Endothelial cell of umbilical vein (primary cell): Measurements from ENCODE around the gene ESF1. TPM values are rescaled to one million over a fixed set of nuclear protein-coding genes. Genes with fewer than 3 reads are reported as not detected.

Source experiments
- BruUV-seq: library from RNA; stranded (reverse); fragments of 400-500 nt; replicated peaks from 2 replicates; lab custom pipeline; 2021; lab: Mats Ljungman, UMichigan
- CTCF ChIA-PET: fragments of 300-600, 350-600 bp; sonication (Branson Sonifier 250); formaldehyde crosslinking; loops from one replicate; lab custom pipeline; 2021; ENCODE audit warnings: antibody characterized with exemption, inconsistent platforms; lab: Charles Lee
- POLR2A ChIA-PET: fragments of 300-600, 350-600 bp; sonication (Branson Sonifier 250); formaldehyde crosslinking; loops from one replicate; lab custom pipeline; 2021; ENCODE audit warnings: antibody characterized with exemption, inconsistent platforms; lab: Charles Lee
- DNase-seq: peaks from one replicate; pipeline ENCODE4 v3.0.0-alpha.2; 2011; ENCODE audit warnings: low read depth, low spot score
- FAIRE-seq: peaks from 2 replicates; lab custom pipeline; 2011; peaks lifted over from hg19 to GRCh38; lab: Jason Lieb, UNC
- H2AFZ ChIP-seq: 2 replicates; pipeline ENCODE4 v1.6.0; 2012; ENCODE audit warnings: low read depth, low read length, control low read depth, inconsistent platforms
- H3K27ac ChIP-seq: 2 replicates; pipeline ENCODE4 v1.5.1; 2011; ENCODE audit warnings: low read depth, mild to moderate bottlenecking, control low read depth, low read length, moderate library complexity; ENCODE audit not compliant: insufficient read depth
- H3K27me3 ChIP-seq, 2 experiments: 2 replicates each; pipeline versions ENCODE4 v1.6.0 to v1.6.1; 2011; ENCODE audit warnings: low read length in 2 of 2, mixed read lengths in 1 of 2; ENCODE audit not compliant: control insufficient read depth in 2 of 2, insufficient read depth in 2 of 2
- H3K36me3 ChIP-seq, 2 experiments: 2 replicates in 1 of 2; 3 replicates in 1 of 2; pipeline ENCODE4 v1.5.1; 2011; ENCODE audit warnings: low read length in 2 of 2, mild to moderate bottlenecking in 1 of 2, moderate library complexity in 1 of 2; ENCODE audit not compliant: control insufficient read depth in 2 of 2, insufficient read depth in 2 of 2; ENCODE audit errors: extremely low read depth in 1 of 2
- H3K4me1 ChIP-seq: 3 replicates; pipeline ENCODE4 v1.5.1; 2011; ENCODE audit warnings: mild to moderate bottlenecking, low read length; ENCODE audit not compliant: control insufficient read depth, insufficient read depth; ENCODE audit errors: extremely low read depth
- H3K4me2 ChIP-seq: 2 replicates; pipeline ENCODE4 v1.6.1; 2011; ENCODE audit warnings: low read length, control low read depth, mixed read lengths; ENCODE audit not compliant: insufficient read depth
- H3K4me3 ChIP-seq, 3 experiments: fragments of 200-600 bp in 1 of 3; sonication (generic), shearing (Covaris generic) in 1 of 3; replicated peaks in 1 of 3; 2 replicates each; pipeline ENCODE4 v1.5.1; 2011 to 2016; ENCODE audit warnings: control low read depth in 3 of 3, low read length in 3 of 3, mild to moderate bottlenecking in 2 of 3, inconsistent platforms in 1 of 3, low read depth in 1 of 3, moderate library complexity in 1 of 3; ENCODE audit not compliant: insufficient read depth in 1 of 3
- H3K79me2 ChIP-seq: 2 replicates; pipeline ENCODE4 v1.6.0; 2012; ENCODE audit warnings: low read length, inconsistent platforms; ENCODE audit not compliant: control insufficient read depth, insufficient read depth
- H3K9ac ChIP-seq: replicated peaks from 2 replicates; pipeline ENCODE3; 2011; ENCODE audit warnings: low read length, control low read depth; ENCODE audit not compliant: insufficient read depth; ENCODE audit errors: extremely low read depth
- H3K9me1 ChIP-seq: replicated peaks from 3 replicates; pipeline ENCODE4 v1.6.0; 2011; ENCODE audit warnings: mild to moderate bottlenecking, low read length; ENCODE audit not compliant: control insufficient read depth, insufficient read depth; ENCODE audit errors: extremely low read depth
- H3K9me3 ChIP-seq: replicated peaks from 2 replicates; pipeline ENCODE4 v1.5.1; 2012; ENCODE audit warnings: low read length, inconsistent platforms; ENCODE audit not compliant: control insufficient read depth, insufficient read depth
- H4K20me1 ChIP-seq: replicated peaks from 2 replicates; pipeline ENCODE3; 2011; ENCODE audit warnings: mild to moderate bottlenecking, low read length; ENCODE audit not compliant: control insufficient read depth, insufficient read depth; ENCODE audit errors: extremely low read depth
- CTCF ChIP-seq, 2 donors: IDR thresholded peaks; 1 replicate in 1 of 2; 2 replicates in 1 of 2; pipeline ENCODE4 v1.5.1; 2011; ENCODE audit warnings: low read length in 2 of 2, mild to moderate bottlenecking in 2 of 2, moderate library complexity in 2 of 2, control low read depth in 1 of 2, inconsistent platforms in 1 of 2, low read depth in 1 of 2; ENCODE audit not compliant: insufficient read depth in 1 of 2; ENCODE audit errors: extremely low read depth in 1 of 2
- EZH2 ChIP-seq: IDR thresholded peaks from 2 replicates; pipeline ENCODE4 v1.6.1; 2012; ENCODE audit warnings: borderline replicate concordance, low read depth, mild to moderate bottlenecking, moderate library complexity, low read length, inconsistent platforms; ENCODE audit not compliant: severe bottlenecking
- FOS ChIP-seq: IDR thresholded peaks from 2 replicates; pipeline ENCODE4 v1.6.1; 2011; ENCODE audit warnings: mild to moderate bottlenecking, low read length, moderate library complexity, borderline replicate concordance; ENCODE audit not compliant: insufficient read depth
- GATA2 ChIP-seq: IDR thresholded peaks from 2 replicates; pipeline ENCODE4 v1.7.0; 2011; ENCODE audit warnings: low read depth, mild to moderate bottlenecking, moderate library complexity, mixed read lengths, low read length; ENCODE audit not compliant: insufficient read length, insufficient read depth
- JUN ChIP-seq: IDR thresholded peaks from 2 replicates; pipeline ENCODE4 v1.6.1; 2011; ENCODE audit warnings: borderline replicate concordance, low read depth; ENCODE audit not compliant: insufficient read length, insufficient read depth
- MAX ChIP-seq: IDR thresholded peaks from 2 replicates; pipeline ENCODE4 v1.6.1; 2011; ENCODE audit not compliant: insufficient read depth, insufficient read length
- MYC ChIP-seq: IDR thresholded peaks from one replicate; pipeline ENCODE4 v1.6.1; 2011; ENCODE audit warnings: mild to moderate bottlenecking, low read depth, low read length
- POLR2A ChIP-seq: IDR thresholded peaks from 2 replicates; pipeline ENCODE4 v1.6.1; 2012; ENCODE audit warnings: low read depth, mild to moderate bottlenecking, control low read depth, low read length
- POLR2AphosphoS5 ChIP-seq: IDR thresholded peaks from 2 replicates; pipeline ENCODE4 v1.6.1; 2012; ENCODE audit warnings: low read depth, mild to moderate bottlenecking, control low read depth, low read length, moderate library complexity; ENCODE audit not compliant: insufficient read depth
- dilution Hi-C: fragments of 300-500 bp; cut with MboI; formaldehyde crosslinking; loops from one replicate; pipeline ENCODE4 v1.15.0; 2019; ENCODE audit warnings: low sequenced_read_pairs; ENCODE audit not compliant: extremely low pct_ligation_motif_present
- intact Hi-C: fragments of 100-400 bp; cut with micrococcal nuclease; formaldehyde crosslinking; loops from one replicate; pipeline ENCODE4 v1.10.0; 2022
- polyA plus RNA-seq, 4 experiments: library from polyadenylated mRNA; depleted of rRNA in 3 of 4; stranded (reverse) in 3 of 4; unstranded in 1 of 4; fragments of >200 nt; gene quantifications; 2 replicates each; pipeline versions ENCODE4 v1.2.1 to v1.2.3, GENCODE V29; 2011 to 2012; ENCODE audit warnings: missing spikeins in 1 of 4
- total RNA-seq: library from RNA; stranded (reverse); gene quantifications from 2 replicates; pipeline ENCODE4 v1.2.3, GENCODE V29; 2021

ESF1 gene
- total and polyA plus RNA-seq, 2 donors (not counting 3 experiments of a cell fraction or from before 2014, with no cell fraction given) = 0.72 to 15.5 TPM

- FAIRE-seq (no peak), DNase-seq (no peak)
- no peak overlapping the region for H3K27ac ChIP-seq
- no peaks in the 10 kb centered on the region for H4K20me1 ChIP-seq
- CTCF ChIA-PET = no interaction called here
- H3K9ac ChIP-seq = no peak overlapping the region
- H2AFZ ChIP-seq = no peak overlapping the region
- TF ChIP-seq JUN (no peak), POLR2A (no peak), MAX (no peak), MYC (no peak), CTCF (IDR thresholded peaks at IDR 0.05; ENCODE audit: extremely low read depth in 1 of 2, insufficient read depth in 1 of 2, low read depth in 1 of 2, low read length in 2 of 2) (no peak), FOS (no peak), POLR2AphosphoS5 (no peak), EZH2 (no peak), GATA2 (no peak)
- POLR2A ChIA-PET = no interaction called here
- no peaks in the 10 kb centered on the region for H3K4me1 ChIP-seq
- no peak overlapping the region for H3K4me2 ChIP-seq
- H3K9me1 ChIP-seq = no peaks in the 10 kb centered on the region
- no peaks in the 10 kb centered on the region for H3K79me2 ChIP-seq
- peaks cover 2 to 4% of the 10 kb centered on the region in 2 experiments for H3K27me3 ChIP-seq
- H3K4me3 ChIP-seq = no peak overlapping the region
- BruUV-seq = no TSS peak
- no peaks in the 10 kb centered on the region for H3K36me3 ChIP-seq
- H3K9me3 ChIP-seq = no peaks in the 10 kb centered on the region
- dilution Hi-C loops = no loop called here
- intact Hi-C loops = no loop called here
Observed at GRCh38 chr20:13670160-13670559, 114.6 kb downstream of the ESF1 start.
